ENCODE results near the gene SERPINF2. TPM values are rescaled to one million over a fixed set of nuclear protein-coding genes. Genes with fewer than 3 reads are reported as not detected.
"Not testable (repeated sequence)": the region's sequence is repeated elsewhere in the genome, so short reads cannot be mapped to it uniquely, and the experiment has no call there.

Gene SERPINF2
- polyA plus RNA-seq, 1 of the 3 experiments (the other 2 are of a cell fraction): 0.26 TPM

DNA sequence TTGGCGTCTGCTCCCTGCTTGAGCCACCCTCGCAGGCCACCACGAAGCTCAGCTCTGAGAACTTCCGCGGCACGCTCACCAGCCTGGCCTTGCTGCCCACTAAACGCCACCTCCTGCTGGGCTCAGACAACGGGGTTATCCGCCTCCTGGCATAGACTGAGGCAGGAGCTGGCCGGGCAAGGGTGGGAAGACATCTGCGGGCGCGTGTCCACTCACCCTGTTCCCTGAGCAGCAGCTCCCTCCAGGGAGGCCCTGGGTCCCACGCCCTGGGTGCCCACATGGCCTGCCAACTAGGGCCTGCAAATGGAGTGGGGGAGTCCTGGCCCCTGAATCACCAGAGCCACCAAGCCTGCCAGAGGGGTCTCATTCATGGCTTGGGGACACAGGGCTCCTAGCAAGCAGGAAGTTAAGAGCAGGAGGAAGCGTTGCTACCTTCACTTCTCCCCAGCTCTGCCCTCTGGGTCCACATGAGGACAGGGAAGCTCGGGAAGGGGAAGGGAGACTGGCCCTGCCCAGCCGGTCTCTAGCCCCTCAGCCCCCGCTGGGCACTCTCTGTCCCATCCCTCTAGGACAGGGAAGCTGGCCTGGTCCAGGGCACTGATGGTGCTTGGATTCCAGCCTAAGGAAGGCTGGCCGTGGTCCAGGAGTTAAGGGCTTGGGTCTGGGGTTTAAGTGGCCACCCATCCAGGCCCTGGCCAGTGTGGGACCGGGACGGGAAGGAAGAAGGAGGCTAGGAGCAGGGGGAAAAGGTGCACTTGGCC, 5.0 kb upstream of the SERPINF2 start:
- POLR2A ChIA-PET: interaction anchor here (1.7 kb wide), 1 partner anchor 21 kb away, joined by 5 read pairs; no protein-coding TSS in a partner anchor

DNA sequence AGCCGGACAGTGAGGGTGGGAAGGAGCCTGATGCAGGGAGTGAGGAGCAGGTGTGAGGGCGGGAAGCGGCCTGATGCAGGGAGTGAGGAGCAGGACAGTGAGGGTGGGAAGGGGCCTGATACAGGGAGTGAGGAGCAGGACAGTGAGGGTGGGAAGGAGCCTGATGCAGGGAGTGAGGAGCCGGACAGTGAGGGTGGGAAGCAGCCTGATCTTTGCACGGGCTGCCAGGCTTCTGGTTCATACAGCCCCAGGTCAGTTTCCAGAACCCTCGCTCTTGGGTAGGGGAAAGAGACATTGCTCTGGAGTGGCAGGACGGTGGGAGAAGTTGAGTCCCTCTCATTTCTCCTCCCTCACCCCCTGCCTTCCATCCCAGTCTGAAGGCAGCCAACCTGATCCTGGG, 772 bp upstream of the SERPINF2 start:
- H3K79me2 ChIP-seq (ENCODE audit: insufficient read depth); H3F3A ChIP-seq (replicated peaks; ENCODE audit: insufficient read depth); H3K4me2 ChIP-seq; DNase-seq; H3K27me3 ChIP-seq (ENCODE audit: insufficient read depth); CTCF ChIA-PET; H3K9me3 ChIP-seq; H3K9ac ChIP-seq; H3K4me1 ChIP-seq (ENCODE audit: control insufficient read depth in 1 of 2, insufficient read depth in 2 of 2, low read depth in 1 of 2, low read length in 1 of 2); H3K4me3 ChIP-seq (ENCODE audit: low read depth in 2 of 2, low read length in 1 of 2); POLR2A ChIA-PET; H3K36me3 ChIP-seq (replicated peaks in 1 of 2; ENCODE audit: control insufficient read depth in 1 of 2, insufficient read depth in 2 of 2, low read length in 1 of 2); H2AFZ ChIP-seq (ENCODE audit: low read depth); H4K20me1 ChIP-seq (ENCODE audit: insufficient read depth); H3K9me2 ChIP-seq; H3K27ac ChIP-seq (ENCODE audit: low read depth in 2 of 2, low read length in 1 of 2): not testable (repeated sequence)
- 88% methylated on average over 7 of the region's 7 CpGs for WGBS (ENCODE audit: low lambda C conversion rate)

More for the DNA sequence above, 5.0 kb upstream of the SERPINF2 start:
- Histone ChIP-seq H3K9me3 (no peaks in the 10 kb centered on the region), H3K79me2 (ENCODE audit: insufficient read depth) (no peaks in the 10 kb centered on the region), H3K36me3 (replicated peaks in 1 of 2; ENCODE audit: control insufficient read depth in 1 of 2, insufficient read depth in 2 of 2, low read length in 1 of 2) (peaks cover 0 to 13% of the 10 kb centered on the region in 2 experiments), H3K4me1 (ENCODE audit: control insufficient read depth in 1 of 2, insufficient read depth in 2 of 2, low read depth in 1 of 2, low read length in 1 of 2) (no peaks in the 10 kb centered on the region; a peak in 1 of 4 replicates), H3F3A (replicated peaks; ENCODE audit: insufficient read depth) (no peaks in the 10 kb centered on the region), H2AFZ (ENCODE audit: low read depth) (no peak overlapping the region), H3K4me2 (no peak overlapping the region), H3K4me3 (ENCODE audit: low read depth in 2 of 2, low read length in 1 of 2) (no peak overlapping the region), H3K9ac (no peak overlapping the region), H3K27ac (ENCODE audit: low read depth in 2 of 2, low read length in 1 of 2) (no peak overlapping the region), H3K9me2 (no peaks in the 10 kb centered on the region), H3K27me3 (ENCODE audit: insufficient read depth) (no peaks in the 10 kb centered on the region), H4K20me1 (ENCODE audit: insufficient read depth) (no peaks in the 10 kb centered on the region)
- TF ChIP-seq RAD21 (IDR thresholded peaks at IDR 0.05; ENCODE audit: low read length) (no peak), JUND (IDR thresholded peaks at IDR 0.05) (no peak), EP300 (IDR thresholded peaks at IDR 0.05; ENCODE audit: borderline replicate concordance in 1 of 2, low read depth in 1 of 2, low read length in 1 of 2) (no peak), CHD2 (IDR thresholded peaks at IDR 0.05; ENCODE audit: low read length, partially characterized antibody) (no peak), FOXJ3 (CRISPR knock-in tag; IDR thresholded peaks at IDR 0.05) (no peak), NRF1 (IDR thresholded peaks at IDR 0.05; ENCODE audit: low read depth, low read length) (no peak), SMC3 (IDR thresholded peaks at IDR 0.05; ENCODE audit: low read depth, low read length) (no peak), TAF1 (IDR thresholded peaks at IDR 0.05; ENCODE audit: borderline replicate concordance, low read depth, low read length) (no peak), RCOR1 (IDR thresholded peaks at IDR 0.05; ENCODE audit: low read length) (no peak)
- TF ChIP-seq, protein P1, sequence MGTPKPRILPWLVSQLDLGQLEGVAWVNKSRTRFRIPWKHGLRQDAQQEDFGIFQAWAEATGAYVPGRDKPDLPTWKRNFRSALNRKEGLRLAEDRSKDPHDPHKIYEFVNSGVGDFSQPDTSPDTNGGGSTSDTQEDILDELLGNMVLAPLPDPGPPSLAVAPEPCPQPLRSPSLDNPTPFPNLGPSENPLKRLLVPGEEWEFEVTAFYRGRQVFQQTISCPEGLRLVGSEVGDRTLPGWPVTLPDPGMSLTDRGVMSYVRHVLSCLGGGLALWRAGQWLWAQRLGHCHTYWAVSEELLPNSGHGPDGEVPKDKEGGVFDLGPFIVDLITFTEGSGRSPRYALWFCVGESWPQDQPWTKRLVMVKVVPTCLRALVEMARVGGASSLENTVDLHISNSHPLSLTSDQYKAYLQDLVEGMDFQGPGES (IDR thresholded peaks at IDR 0.05; ENCODE audit: low read depth, low read length): no peak
- TF ChIP-seq, protein P2, sequence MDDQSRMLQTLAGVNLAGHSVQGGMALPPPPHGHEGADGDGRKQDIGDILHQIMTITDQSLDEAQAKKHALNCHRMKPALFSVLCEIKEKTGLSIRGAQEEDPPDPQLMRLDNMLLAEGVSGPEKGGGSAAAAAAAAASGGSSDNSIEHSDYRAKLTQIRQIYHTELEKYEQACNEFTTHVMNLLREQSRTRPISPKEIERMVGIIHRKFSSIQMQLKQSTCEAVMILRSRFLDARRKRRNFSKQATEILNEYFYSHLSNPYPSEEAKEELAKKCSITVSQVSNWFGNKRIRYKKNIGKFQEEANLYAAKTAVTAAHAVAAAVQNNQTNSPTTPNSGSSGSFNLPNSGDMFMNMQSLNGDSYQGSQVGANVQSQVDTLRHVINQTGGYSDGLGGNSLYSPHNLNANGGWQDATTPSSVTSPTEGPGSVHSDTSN (IDR thresholded peaks at IDR 0.05): no peak
- TF ChIP-seq, protein P3, sequence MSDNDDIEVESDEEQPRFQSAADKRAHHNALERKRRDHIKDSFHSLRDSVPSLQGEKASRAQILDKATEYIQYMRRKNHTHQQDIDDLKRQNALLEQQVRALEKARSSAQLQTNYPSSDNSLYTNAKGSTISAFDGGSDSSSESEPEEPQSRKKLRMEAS (IDR thresholded peaks at IDR 0.05; ENCODE audit: low read depth): no peak
- TF ChIP-seq, protein P4, sequence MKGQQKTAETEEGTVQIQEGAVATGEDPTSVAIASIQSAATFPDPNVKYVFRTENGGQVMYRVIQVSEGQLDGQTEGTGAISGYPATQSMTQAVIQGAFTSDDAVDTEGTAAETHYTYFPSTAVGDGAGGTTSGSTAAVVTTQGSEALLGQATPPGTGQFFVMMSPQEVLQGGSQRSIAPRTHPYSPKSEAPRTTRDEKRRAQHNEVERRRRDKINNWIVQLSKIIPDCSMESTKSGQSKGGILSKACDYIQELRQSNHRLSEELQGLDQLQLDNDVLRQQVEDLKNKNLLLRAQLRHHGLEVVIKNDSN (IDR thresholded peaks at IDR 0.05; ENCODE audit: borderline replicate concordance, low read depth): no peak
- TF ChIP-seq, protein P5, sequence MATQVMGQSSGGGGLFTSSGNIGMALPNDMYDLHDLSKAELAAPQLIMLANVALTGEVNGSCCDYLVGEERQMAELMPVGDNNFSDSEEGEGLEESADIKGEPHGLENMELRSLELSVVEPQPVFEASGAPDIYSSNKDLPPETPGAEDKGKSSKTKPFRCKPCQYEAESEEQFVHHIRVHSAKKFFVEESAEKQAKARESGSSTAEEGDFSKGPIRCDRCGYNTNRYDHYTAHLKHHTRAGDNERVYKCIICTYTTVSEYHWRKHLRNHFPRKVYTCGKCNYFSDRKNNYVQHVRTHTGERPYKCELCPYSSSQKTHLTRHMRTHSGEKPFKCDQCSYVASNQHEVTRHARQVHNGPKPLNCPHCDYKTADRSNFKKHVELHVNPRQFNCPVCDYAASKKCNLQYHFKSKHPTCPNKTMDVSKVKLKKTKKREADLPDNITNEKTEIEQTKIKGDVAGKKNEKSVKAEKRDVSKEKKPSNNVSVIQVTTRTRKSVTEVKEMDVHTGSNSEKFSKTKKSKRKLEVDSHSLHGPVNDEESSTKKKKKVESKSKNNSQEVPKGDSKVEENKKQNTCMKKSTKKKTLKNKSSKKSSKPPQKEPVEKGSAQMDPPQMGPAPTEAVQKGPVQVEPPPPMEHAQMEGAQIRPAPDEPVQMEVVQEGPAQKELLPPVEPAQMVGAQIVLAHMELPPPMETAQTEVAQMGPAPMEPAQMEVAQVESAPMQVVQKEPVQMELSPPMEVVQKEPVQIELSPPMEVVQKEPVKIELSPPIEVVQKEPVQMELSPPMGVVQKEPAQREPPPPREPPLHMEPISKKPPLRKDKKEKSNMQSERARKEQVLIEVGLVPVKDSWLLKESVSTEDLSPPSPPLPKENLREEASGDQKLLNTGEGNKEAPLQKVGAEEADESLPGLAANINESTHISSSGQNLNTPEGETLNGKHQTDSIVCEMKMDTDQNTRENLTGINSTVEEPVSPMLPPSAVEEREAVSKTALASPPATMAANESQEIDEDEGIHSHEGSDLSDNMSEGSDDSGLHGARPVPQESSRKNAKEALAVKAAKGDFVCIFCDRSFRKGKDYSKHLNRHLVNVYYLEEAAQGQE (IDR thresholded peaks at IDR 0.05; ENCODE audit: low read depth, low read length): no peak
- no peak for DNase-seq
- CTCF ChIA-PET: interaction anchor here (0.8 to 1.6 kb wide), 4 partner anchors 17 to 144 kb away, joined by 3 to 4 read pairs (median 4); no protein-coding TSS in a partner anchor
- WGBS (ENCODE audit: low lambda C conversion rate): 97% methylated on average over 9 of the region's 21 CpGs
